SU-DHL-6 (cell line): ENCODE results near the gene SLC30A7.

Source experiments
- CTCF ChIP-seq: fragments of 200-600 bp; sonication (generic); IDR thresholded peaks from one replicate; pipeline ENCODE4 v1.5.1; 2017; ENCODE audit warnings: antibody characterized with exemption, mild to moderate bottlenecking, low read length, moderate library complexity; ENCODE audit not compliant: insufficient read depth, poor library complexity, severe bottlenecking
- EZH2phosphoT487 ChIP-seq: fragments of 200-600 bp; sonication (generic), shearing (Covaris generic); conservative IDR thresholded peaks from 2 replicates; pipeline ENCODE4 v1.6.1; 2018; ENCODE audit warnings: mild to moderate bottlenecking, antibody characterized with exemption, low read length, moderate library complexity, mixed read lengths

DNA sequence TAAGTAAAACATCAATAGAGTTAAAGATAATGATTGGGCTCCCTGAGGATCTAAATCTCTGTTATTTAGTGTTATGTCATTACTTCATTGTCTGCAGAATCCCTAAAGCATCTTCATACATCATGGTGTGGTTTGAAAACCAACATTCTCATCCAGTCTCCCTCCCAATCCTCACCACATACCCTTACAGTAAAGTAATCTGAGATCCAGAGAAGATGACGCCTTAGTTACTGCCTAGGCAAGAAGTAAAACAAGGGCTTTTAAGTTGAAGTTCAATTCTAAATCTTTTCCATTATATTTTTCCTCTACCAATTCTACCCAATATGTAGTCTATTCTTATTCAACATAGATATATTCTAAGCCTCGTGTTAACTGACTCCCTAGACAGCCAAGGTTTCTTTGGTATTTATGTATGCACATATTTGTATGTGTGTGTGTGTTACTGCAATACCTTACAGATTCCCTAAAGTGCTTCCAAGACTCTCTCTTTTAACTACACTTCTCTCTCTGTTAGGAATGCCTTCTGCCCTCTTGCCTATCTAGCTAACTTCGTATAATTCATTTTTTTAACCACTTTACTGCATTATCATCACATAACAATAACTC is 112.4 kb downstream of the SLC30A7 start:
- TF ChIP-seq CTCF = no peak
- no peak for TF ChIP-seq EZH2phosphoT487
